ENCODE data around the gene B4GALT5. TPM values are rescaled to one million over a fixed set of nuclear protein-coding genes. Genes with fewer than 3 reads are reported as not detected.
A peak's percentile ranks its signal among the peaks of the same experiment; 100 is the strongest.
"Not testable (repeated sequence)": the region's sequence is repeated elsewhere in the genome, so short reads cannot be mapped to it uniquely, and the experiment has no call there.

B4GALT5 gene
- polyA plus RNA-seq, 2 of the 4 experiments (the other 2 are of a cell fraction): 84.0 to 88.7 TPM

DNA sequence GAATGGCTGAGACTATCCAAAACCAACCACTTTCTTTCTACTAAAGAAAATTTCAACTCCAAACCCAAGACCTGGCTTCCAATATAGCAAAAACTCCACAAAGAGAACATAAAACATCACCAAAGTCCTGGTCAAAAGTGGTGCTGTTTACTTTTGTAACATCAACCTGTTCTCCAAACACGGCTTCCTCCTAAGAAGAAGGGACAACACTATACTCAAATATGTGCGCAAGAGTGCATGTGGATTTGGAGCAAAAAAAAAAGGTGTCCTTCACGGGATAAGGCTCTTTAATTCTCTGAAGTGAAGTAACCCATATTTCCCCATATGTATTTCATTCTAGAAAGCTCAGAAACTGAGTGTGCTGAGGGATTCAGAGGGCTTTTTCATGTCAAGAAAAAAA lies 6.6 kb downstream of the B4GALT5 start:
- peaks cover 93% of the 10 kb centered on the region for H3K4me1 ChIP-seq
- H3K4me2 ChIP-seq: peak overlapping the region; percentile 95
- WGBS (ENCODE audit: missing lambda C conversion rate): 19% methylated on average over 3 of the region's 3 CpGs
- peak overlapping the region; percentile 4; the same call in 2 of the 3 replicates for H3K4me3 ChIP-seq
- no peaks in the 10 kb centered on the region for H3K9me3 ChIP-seq
- ATAC-seq: no peak
- peak overlapping the region; percentile 69 to 98 for H3K27ac ChIP-seq
- CTCF ChIA-PET: interaction anchor here (1.0 to 6.0 kb wide), 5 partner anchors 96 to 141 kb away, joined by 3 to 33 read pairs (median 6); no protein-coding TSS in a partner anchor
- POLR2A ChIA-PET: interaction anchor here (0.9 to 1.6 kb wide), 3 partner anchors 21 to 106 kb away, joined by 3 to 11 read pairs (median 5); partner anchors contain the start of gene SLC9A8
- TF ChIP-seq, protein P1, sequence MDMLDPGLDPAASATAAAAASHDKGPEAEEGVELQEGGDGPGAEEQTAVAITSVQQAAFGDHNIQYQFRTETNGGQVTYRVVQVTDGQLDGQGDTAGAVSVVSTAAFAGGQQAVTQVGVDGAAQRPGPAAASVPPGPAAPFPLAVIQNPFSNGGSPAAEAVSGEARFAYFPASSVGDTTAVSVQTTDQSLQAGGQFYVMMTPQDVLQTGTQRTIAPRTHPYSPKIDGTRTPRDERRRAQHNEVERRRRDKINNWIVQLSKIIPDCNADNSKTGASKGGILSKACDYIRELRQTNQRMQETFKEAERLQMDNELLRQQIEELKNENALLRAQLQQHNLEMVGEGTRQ (IDR thresholded peaks at IDR 0.05): no peak
- TF ChIP-seq CEBPB (IDR thresholded peaks at IDR 0.05) (no peak), HOXA7 (CRISPR knock-in tag; IDR thresholded peaks at IDR 0.05) (no peak), NFE2L2 (conservative IDR thresholded peaks at IDR 0.05; ENCODE audit: low read length) (no peak), RARB (CRISPR knock-in tag; IDR thresholded peaks at IDR 0.05) (no peak), REST (IDR thresholded peaks at IDR 0.05) (no peak), GATA3 (IDR thresholded peaks at IDR 0.05; ENCODE audit: borderline replicate concordance) (no peak), JUN (IDR thresholded peaks at IDR 0.05) (no peak), JUNB (IDR thresholded peaks at IDR 0.05) (no peak), HDAC2 (IDR thresholded peaks at IDR 0.05) (no peak), BCL3 (IDR thresholded peaks at IDR 0.05) (no peak), KDM5A (IDR thresholded peaks at IDR 0.05) (no peak), EHMT2 (IDR thresholded peaks at IDR 0.05; ENCODE audit: low read depth) (no peak), BHLHE40 (IDR thresholded peaks at IDR 0.05; ENCODE audit: low read depth, low read length) (no peak)
- TF ChIP-seq, protein P2, sequence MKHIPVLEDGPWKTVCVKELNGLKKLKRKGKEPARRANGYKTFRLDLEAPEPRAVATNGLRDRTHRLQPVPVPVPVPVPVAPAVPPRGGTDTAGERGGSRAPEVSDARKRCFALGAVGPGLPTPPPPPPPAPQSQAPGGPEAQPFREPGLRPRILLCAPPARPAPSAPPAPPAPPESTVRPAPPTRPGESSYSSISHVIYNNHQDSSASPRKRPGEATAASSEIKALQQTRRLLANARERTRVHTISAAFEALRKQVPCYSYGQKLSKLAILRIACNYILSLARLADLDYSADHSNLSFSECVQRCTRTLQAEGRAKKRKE (CRISPR knock-in tag; IDR thresholded peaks at IDR 0.05; ENCODE audit: low read depth): no peak
- TF ChIP-seq, protein P3, sequence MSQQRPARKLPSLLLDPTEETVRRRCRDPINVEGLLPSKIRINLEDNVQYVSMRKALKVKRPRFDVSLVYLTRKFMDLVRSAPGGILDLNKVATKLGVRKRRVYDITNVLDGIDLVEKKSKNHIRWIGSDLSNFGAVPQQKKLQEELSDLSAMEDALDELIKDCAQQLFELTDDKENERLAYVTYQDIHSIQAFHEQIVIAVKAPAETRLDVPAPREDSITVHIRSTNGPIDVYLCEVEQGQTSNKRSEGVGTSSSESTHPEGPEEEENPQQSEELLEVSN (IDR thresholded peaks at IDR 0.05; ENCODE audit: borderline replicate concordance, low read depth): no peak
- no peak for DNase-seq (ENCODE audit: low read depth in 1 of 2, low spot score in 1 of 2)
- no peak for FAIRE-seq

DNA sequence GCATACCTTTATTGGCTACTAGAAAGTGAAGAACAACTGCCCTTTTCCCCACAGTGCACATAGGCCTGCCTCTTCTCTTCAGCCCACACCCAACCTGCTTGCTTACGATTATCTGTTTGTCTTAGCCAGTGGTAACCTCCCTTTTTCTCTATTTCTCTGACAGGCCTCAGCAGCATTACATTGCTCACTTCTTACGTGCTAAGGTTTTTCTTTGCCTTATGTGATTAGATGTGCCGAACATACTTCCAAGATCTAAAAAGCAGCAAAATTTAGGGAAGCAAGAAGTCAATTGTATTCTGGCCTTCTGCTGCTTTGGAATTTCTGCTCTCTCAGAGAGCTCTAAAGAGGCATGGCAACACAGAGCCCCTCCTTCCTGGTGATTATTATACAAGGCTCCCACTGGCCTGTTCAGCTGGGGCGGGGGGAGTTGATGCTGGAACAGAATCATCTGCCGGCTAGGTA lies 7.0 kb downstream of the B4GALT5 start:
- DNase-seq (ENCODE audit: low read depth in 1 of 2, low spot score in 1 of 2) (peak; percentile 42 to 58), FAIRE-seq (no peak), ATAC-seq (peak; percentile 70 to 78)
- Histone ChIP-seq H3K27ac (peak overlapping the region; percentile 69 to 98), H3K4me1 (peaks cover 95% of the 10 kb centered on the region), H3K4me2 (peak overlapping the region; percentile 95), H3K4me3 (peak overlapping the region; percentile 4; the same call in 2 of the 3 replicates), H3K9me3 (no peaks in the 10 kb centered on the region)
- CTCF ChIA-PET: interaction anchor here (0.7 to 1.6 kb wide), 7 partner anchors 12 to 182 kb away, joined by 3 to 6 read pairs (median 3); no protein-coding TSS in a partner anchor
- TF ChIP-seq JUNB (IDR thresholded peaks at IDR 0.05) (no peak), RAD21 (conservative IDR thresholded peaks at IDR 0.05 in 1 of 2, IDR thresholded peaks at IDR 0.05 in 1 of 2) (0 out of 5 replicates have a peak, but pooled peaks of 1 of the 2 experiments have one; percentile 4)
- POLR2A ChIA-PET: interaction anchor here (0.9 to 1.6 kb wide), 3 partner anchors 20 to 106 kb away, joined by 3 to 11 read pairs (median 5); partner anchors contain the start of gene SLC9A8
- WGBS (ENCODE audit: missing lambda C conversion rate): 10% methylated on average over 5 of the region's 5 CpGs

DNA sequence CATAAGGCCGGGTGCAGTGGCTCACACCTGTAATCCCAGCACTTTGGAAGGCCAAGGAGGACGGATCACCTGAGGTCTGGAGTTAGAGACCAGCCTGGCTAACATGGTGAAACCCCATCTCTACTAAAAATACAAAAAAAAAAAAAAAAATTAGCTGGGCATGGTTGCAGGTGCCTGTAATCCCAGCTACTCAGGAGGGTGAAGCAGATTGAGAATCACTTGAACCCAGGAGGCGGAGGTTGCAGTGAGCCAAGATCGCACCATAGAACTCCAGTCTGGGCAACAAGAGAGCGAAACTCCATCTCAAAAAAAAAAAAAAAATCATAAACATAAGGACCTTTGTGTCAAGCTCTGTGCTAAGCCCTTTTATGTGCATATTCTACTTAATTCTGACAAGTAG lies 7.8 kb downstream of the B4GALT5 start:
- not testable (repeated sequence) for FAIRE-seq; ATAC-seq; H3K4me3 ChIP-seq; DNase-seq (ENCODE audit: low read depth in 1 of 2, low spot score in 1 of 2); H3K9me3 ChIP-seq
- CTCF ChIA-PET: interaction anchor here (0.7 to 1.6 kb wide), 7 partner anchors 11 to 183 kb away, joined by 3 to 6 read pairs (median 3); no protein-coding TSS in a partner anchor
- POLR2A ChIA-PET: interaction anchor here (1.6 kb wide), 1 partner anchor 84 kb away, joined by 5 read pairs; no protein-coding TSS in a partner anchor
- Histone ChIP-seq H3K4me2 (peak overlapping the region; percentile 95), H3K4me1 (peaks cover 95% of the 10 kb centered on the region), H3K27ac (peak overlapping the region; percentile 69 to 98)
- 81% methylated on average over 5 of the region's 5 CpGs for WGBS (ENCODE audit: missing lambda C conversion rate)

Measured in A549 (cell line).